Kidney epithelial cell (primary cell): ENCODE measurements around the gene PRKCA. TPM values are rescaled to one million over a fixed set of nuclear protein-coding genes. Genes with fewer than 3 reads are reported as not detected.

ENCODE experiments used
- DNase-seq: peaks from one replicate; pipeline ENCODE4 v3.0.0-alpha.2; 2010; ENCODE audit warnings: low read depth
- H3K27me3 ChIP-seq: 2 replicates; pipeline ENCODE4 v1.6.0; 2011; ENCODE audit warnings: low read length; ENCODE audit not compliant: control insufficient read depth, insufficient read depth
- H3K36me3 ChIP-seq: 2 replicates; pipeline ENCODE4 v1.5.1; 2011; ENCODE audit warnings: low read length; ENCODE audit not compliant: control insufficient read depth, insufficient read depth
- H3K4me3 ChIP-seq: 2 replicates; pipeline ENCODE4 v1.5.1; 2011; ENCODE audit warnings: low read depth, mild to moderate bottlenecking, control low read depth, low read length
- CTCF ChIP-seq: IDR thresholded peaks from 2 replicates; pipeline ENCODE4 v1.5.1; 2011; ENCODE audit warnings: mild to moderate bottlenecking, moderate library complexity, low read length, control low read depth, inconsistent platforms; ENCODE audit not compliant: insufficient read depth, poor library complexity, severe bottlenecking
- total RNA-seq: library from RNA; depleted of rRNA; stranded (reverse); fragments of >200 nt; gene quantifications from 2 replicates; pipeline ENCODE4 v1.2.3, GENCODE V29; 2015

PRKCA gene
- total RNA-seq, 1 donor from 2014 or later: 5.7 TPM

GRCh38 chr17:66810951-66811682 lies 508.7 kb downstream of the PRKCA start:
- Histone ChIP-seq H3K27me3 (peaks cover 2% of the 10 kb centered on the region), H3K4me3 (no peak overlapping the region), H3K36me3 (no peaks in the 10 kb centered on the region)
- no peak for DNase-seq
- TF ChIP-seq CTCF: no peak

GRCh38 chr17:66811683-66812054 lies 509.3 kb downstream of the PRKCA start:
- Histone ChIP-seq H3K36me3 (no peaks in the 10 kb centered on the region), H3K27me3 (peaks cover 2% of the 10 kb centered on the region), H3K4me3 (no peak overlapping the region)
- no peak for DNase-seq
- TF ChIP-seq CTCF: no peak

- H3K4me3 ChIP-seq: no peak overlapping the region
- no peak for DNase-seq
These were observed 510.2 kb downstream of the PRKCA start for GRCh38 chr17:66812571-66812970.

GRCh38 chr17:66813296-66813695 lies 510.9 kb downstream of the PRKCA start:
- TF ChIP-seq CTCF: no peak
- no peak for DNase-seq
- Histone ChIP-seq H3K4me3 (no peak overlapping the region), H3K27me3 (peaks cover 2% of the 10 kb centered on the region), H3K36me3 (no peaks in the 10 kb centered on the region)

More at GRCh38 chr17:66812571-66812970, 510.2 kb downstream of the PRKCA start:
- no peak for TF ChIP-seq CTCF
- H3K36me3 ChIP-seq: no peaks in the 10 kb centered on the region
- peaks cover 2% of the 10 kb centered on the region for H3K27me3 ChIP-seq

- DNase-seq: no peak
- Histone ChIP-seq H3K4me3 (no peak overlapping the region), H3K27me3 (peaks cover 2% of the 10 kb centered on the region), H3K36me3 (no peaks in the 10 kb centered on the region)
- no peak for TF ChIP-seq CTCF
These were observed 511.6 kb downstream of the PRKCA start for GRCh38 chr17:66814026-66814425.

- Histone ChIP-seq H3K36me3 (no peaks in the 10 kb centered on the region), H3K27me3 (peaks cover 2% of the 10 kb centered on the region), H3K4me3 (no peak overlapping the region)
- no peak for TF ChIP-seq CTCF
- no peak for DNase-seq
These were observed 512.2 kb downstream of the PRKCA start for GRCh38 chr17:66814570-66814969.
